DLD1 (cell line): ENCODE results near the gene OR2AT4.
"Not testable (repeated sequence)": the region's sequence is repeated elsewhere in the genome, so short reads cannot be mapped to it uniquely, and the experiment has no call there.

Experiments used
- in situ Hi-C: cut with HindIII; loops from 2 replicates; pipeline ENCODE4 v1.10.0; 2017; ENCODE audit warnings: low sequenced_read_pairs

Gene OR2AT4

GRCh38 chr11:75096456-75097172, at the start of gene OR2AT4:
TSS of gene OR2AT4 (minus strand) at chr11:75096876.
- in situ Hi-C loops: no loop called here

GRCh38 chr11:75145972-75146519, 49.4 kb upstream of the OR2AT4 start:
- in situ Hi-C loops: no loop called here

DNA sequence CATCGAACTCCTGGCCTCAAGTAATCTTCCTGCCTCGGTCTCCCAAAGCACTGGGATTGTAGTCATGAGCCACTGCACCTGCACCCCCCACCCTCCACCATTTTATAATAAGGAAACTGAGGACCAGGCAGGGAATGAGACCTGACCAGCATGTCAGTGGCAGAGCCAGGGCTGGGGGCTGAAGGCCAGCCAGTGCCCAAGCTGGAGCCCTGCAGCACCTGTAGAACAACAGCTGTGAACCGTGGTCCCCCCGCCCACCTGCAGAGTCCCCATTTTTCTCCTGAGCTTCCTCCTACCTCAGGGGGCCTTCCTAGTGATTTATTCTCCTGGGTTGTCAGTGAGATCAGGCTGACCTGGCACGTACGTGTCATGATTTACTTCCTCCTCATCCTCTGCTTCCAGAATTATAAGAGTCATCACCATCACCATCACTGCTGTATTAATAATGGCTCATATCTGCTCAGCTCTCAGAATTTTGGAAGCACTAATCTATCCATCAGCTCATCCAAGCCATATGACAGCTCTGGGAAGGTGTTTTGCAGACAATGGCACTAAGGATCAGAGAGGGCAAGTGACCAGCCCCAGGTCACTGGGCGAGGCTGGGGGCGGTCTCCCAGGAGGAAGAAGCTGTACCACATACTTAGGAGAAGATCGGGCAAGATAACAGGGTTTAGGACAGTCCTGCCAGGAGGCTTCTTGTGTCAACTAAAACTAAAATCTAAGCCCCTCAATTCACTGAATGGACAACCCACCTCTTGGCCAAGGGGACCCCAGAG, 48.7 kb upstream of the OR2AT4 start:
- in situ Hi-C loops: no loop called here

GRCh38 chr11:75144716-75145014, 48.0 kb upstream of the OR2AT4 start:
- in situ Hi-C loops: no loop called here

GRCh38 chr11:75143420-75143731, 46.7 kb upstream of the OR2AT4 start:
- in situ Hi-C loops: no loop called here

- in situ Hi-C loops: no loop called here
These were observed 46.2 kb upstream of the OR2AT4 start for GRCh38 chr11:75142714-75143419.

- in situ Hi-C loops: no loop called here
These were observed 44.5 kb upstream of the OR2AT4 start for GRCh38 chr11:75141166-75141565.

- in situ Hi-C loops: no loop called here
These were observed 43.8 kb upstream of the OR2AT4 start for GRCh38 chr11:75140269-75141138.

- in situ Hi-C loops: loop anchor here (10.0 kb wide), 1 partner anchor 79 kb away; no protein-coding TSS in a partner anchor
These were observed 39.0 kb upstream of the OR2AT4 start for GRCh38 chr11:75135651-75136050.

DNA sequence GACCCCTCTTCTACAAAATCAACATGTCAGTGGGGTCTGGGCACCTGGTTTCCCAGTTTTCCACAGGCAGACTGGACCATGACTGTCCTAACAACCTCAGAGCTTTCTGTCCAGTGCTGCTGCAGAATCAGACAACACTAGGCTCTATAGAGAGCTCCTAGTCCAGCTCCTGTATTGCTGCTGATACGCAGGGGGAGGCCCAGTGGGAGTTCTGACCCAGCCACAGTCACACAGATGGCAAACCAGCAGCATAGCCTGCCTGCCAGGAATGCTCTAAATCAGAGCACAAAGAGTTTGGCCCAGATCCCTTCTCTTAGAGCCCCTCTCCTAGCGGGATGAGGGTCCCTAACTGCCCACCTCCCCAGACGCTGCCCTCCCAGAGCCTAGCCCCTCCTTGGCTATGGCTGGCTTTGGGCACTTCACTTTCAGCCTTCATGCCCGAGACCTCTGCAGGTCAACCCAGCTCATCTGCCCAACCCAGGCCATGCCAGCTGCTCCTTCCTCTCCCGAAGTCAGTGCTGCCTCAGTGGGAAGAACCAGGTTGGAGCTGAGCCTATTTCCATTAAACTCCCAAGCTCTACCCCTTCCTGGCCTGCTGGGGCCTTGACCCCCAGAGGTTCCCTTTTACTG, 38.5 kb upstream of the OR2AT4 start:
- in situ Hi-C loops: loop anchor here (10.0 kb wide), 1 partner anchor 80 kb away; no protein-coding TSS in a partner anchor

DNA sequence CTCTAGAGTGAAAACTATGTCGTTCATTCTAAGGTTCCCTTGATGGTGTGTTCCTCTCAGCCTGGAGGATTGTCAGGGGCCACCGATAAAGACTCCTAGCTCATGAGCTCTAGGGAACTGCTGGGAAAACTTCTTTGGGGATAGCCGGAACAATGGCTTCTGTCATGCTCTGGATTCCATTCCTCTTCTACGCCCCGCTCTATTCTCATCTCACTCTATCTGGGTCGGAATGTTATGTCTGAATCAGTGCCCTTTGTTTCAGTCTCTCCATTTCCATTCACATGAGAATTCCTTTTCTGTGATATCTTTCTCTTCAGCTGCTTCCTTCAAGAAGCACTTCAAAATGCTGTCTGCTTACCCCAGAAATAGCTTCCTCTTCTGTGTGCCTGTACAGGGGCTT, 37.3 kb upstream of the OR2AT4 start:
- in situ Hi-C loops: loop anchor here (10.0 kb wide), 1 partner anchor 81 kb away; no protein-coding TSS in a partner anchor

GRCh38 chr11:75132080-75132479, 35.4 kb upstream of the OR2AT4 start:
- in situ Hi-C loops: loop anchor here (10.0 kb wide), 1 partner anchor 83 kb away; no protein-coding TSS in a partner anchor

GRCh38 chr11:75126564-75126963, 29.9 kb upstream of the OR2AT4 start:
- in situ Hi-C loops: no loop called here

DNA sequence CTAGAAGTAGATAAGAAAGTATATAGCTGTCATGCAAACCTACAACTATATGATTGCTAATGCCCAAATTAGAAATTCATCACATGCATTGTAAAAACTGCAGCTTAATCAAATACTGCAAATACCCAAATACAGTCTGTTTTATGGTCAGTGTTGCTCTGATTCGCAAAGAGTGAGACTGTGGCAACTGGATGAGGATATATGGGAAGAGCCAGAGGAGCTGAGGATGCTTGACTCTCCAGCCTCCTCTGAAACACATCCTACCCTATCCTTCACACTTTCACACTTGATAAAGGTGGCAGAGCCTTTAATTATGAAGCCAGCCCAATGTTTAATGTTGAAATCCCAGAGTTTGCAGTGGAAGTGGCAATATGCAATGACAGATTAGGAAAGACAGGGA, 21.9 kb upstream of the OR2AT4 start:
- in situ Hi-C loops: no loop called here

DNA sequence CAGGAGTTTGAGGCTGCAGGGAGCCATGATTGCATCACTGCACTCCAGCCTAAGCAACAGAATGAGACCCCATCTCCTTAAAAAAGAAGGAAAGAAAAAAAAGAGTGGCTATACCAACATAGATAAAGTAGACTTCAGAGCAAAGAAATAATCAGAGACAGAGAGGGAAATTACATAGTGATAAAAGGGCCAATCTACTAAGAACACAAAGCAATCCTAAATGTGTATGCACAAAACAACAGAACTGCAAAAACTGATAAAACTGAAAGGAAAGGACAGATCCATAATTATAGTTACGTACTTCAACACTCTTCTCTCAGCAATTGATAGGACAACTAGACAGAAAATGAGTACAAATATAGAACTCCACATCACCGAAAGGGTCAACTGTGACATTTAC, 17.8 kb upstream of the OR2AT4 start:
- in situ Hi-C loops: no loop called here

DNA sequence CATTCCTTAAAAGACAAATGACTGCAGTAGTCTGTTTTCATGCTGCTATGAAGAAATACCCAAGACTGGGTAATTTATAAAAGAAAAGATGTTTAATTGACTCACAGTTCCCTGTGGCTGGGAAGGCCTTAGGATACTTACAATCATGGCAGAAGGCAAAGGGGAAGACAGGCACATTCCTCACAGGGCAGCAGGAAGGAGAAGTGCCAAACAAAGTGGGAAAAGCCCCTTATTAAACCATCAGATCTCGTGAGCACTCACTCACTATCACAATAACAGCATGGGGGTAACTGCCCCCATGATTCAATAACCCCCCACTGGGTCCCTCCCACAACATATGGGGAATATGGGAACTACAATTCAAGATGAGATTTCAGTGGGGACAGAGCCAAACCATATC, 16.4 kb upstream of the OR2AT4 start:
- in situ Hi-C loops: no loop called here

DNA sequence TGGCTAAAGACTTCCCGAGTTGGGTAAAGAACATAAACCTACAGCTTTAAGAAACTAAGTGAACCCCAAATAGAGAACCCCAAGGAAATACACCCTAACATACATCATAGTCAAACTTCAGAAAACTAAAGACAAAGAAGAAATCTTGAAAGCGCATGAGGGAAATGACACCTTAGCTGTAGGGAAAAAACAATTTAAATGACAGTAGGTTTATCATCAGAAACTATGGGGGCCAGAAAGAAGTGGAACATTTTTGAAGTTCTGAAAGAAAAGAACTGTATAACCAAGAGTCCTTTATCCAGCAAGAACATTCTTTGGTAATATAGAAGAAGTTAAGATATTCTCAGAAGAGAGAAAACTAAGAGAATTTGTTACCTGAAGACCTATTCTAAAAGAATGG, 15.5 kb upstream of the OR2AT4 start:
- in situ Hi-C loops: no loop called here

GRCh38 chr11:75107187-75107586, 10.5 kb upstream of the OR2AT4 start:
- in situ Hi-C loops: no loop called here

DNA sequence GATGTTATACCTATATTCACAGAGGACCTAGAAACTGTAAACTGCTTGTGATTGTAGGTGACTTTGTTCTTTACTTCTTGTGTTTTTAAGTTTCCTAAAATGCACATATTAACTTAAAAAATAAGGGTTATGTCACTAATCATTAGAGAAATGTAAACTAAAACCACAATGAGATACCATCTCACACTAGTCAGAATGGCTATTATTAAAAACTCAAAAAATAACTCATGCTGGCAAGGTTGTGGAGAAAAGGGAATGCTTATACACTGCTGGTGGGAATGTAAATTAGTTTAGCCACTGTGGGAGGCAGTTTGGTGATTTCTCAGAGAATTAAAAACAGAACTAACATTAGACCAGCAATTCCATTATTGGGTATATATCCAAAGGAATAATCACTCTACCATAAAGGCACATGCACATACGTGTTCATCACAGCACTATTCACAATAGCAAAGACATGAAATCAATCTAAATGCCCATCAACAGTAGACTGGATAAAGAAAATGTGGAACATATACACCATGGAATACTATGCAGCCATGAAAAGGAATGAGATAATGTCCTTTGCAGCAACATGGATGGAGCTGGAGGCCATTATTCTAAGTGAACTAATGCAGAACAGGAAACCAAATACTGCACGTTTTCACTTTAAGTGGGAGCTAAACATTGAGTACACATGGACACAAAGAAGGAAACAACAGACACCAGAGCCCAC, 9.4 kb upstream of the OR2AT4 start:
- in situ Hi-C loops: not testable (repeated sequence)
